DOHH2 (cell line): Measurements from ENCODE around the gene SLC38A3.

Source experiments
- H3F3A ChIP-seq: fragments of 200-600 bp; sonication (generic), shearing (Covaris generic); 2 replicates; pipeline ENCODE4 v1.6.0; 2016; ENCODE audit warnings: antibody characterized with exemption, mild to moderate bottlenecking; ENCODE audit not compliant: control insufficient read depth, insufficient read depth
- H3K27ac ChIP-seq: fragments of 200-600 bp; sonication (generic); 2 replicates; pipeline ENCODE4 v1.5.1; 2014; ENCODE audit warnings: low read depth, mild to moderate bottlenecking, low read length, moderate library complexity
- H3K27me3 ChIP-seq: fragments of 200-600 bp; sonication (generic); 2 replicates; pipeline ENCODE4 v1.6.1; 2014; ENCODE audit warnings: mild to moderate bottlenecking, low read length, mixed read lengths; ENCODE audit not compliant: control insufficient read depth
- H3K36me3 ChIP-seq: fragments of 200-600 bp; sonication (generic); 2 replicates; pipeline ENCODE4 v1.6.1; 2014; ENCODE audit warnings: mild to moderate bottlenecking, low read length, moderate library complexity, mixed read lengths; ENCODE audit not compliant: control insufficient read depth
- H3K4me1 ChIP-seq: fragments of 200-600 bp; sonication (generic); 2 replicates; pipeline ENCODE4 v1.6.1; 2014; ENCODE audit warnings: mild to moderate bottlenecking, low read length, mixed read lengths; ENCODE audit not compliant: control insufficient read depth
- H3K4me2 ChIP-seq: fragments of 200-600 bp; sonication (generic); 2 replicates; pipeline ENCODE4 v1.6.0; 2014; ENCODE audit warnings: mild to moderate bottlenecking, low read length, moderate library complexity
- H3K4me3 ChIP-seq: fragments of 200-600 bp; sonication (generic); 2 replicates; pipeline ENCODE4 v1.5.1; 2014; ENCODE audit warnings: mild to moderate bottlenecking, low read length, mixed read lengths
- H3K79me2 ChIP-seq: fragments of 200-600 bp; sonication (generic); 2 replicates; pipeline ENCODE4 v1.6.1; 2014; ENCODE audit warnings: mild to moderate bottlenecking, low read length, mixed read lengths; ENCODE audit not compliant: control insufficient read depth
- H3K9me2 ChIP-seq: fragments of 200-600 bp; sonication (generic); replicated peaks from 2 replicates; pipeline ENCODE4 v1.6.1; 2014; ENCODE audit warnings: mild to moderate bottlenecking, low read length, mixed read lengths; ENCODE audit not compliant: control insufficient read depth
- H3K9me3 ChIP-seq: fragments of 200-600 bp; sonication (generic); 2 replicates; pipeline ENCODE4 v1.6.1; 2014; ENCODE audit warnings: antibody characterized with exemption, low read length, mixed read lengths; ENCODE audit not compliant: control insufficient read depth, insufficient read depth
- H4K20me1 ChIP-seq: fragments of 200-600 bp; sonication (generic); 2 replicates; pipeline ENCODE4 v1.6.0; 2014; ENCODE audit warnings: low read depth, mild to moderate bottlenecking, antibody characterized with exemption, low read length, moderate library complexity; ENCODE audit not compliant: control insufficient read depth, insufficient read depth
- CTCF ChIP-seq: fragments of 200-600 bp; sonication (generic); IDR thresholded peaks from one replicate; pipeline ENCODE4 v1.5.1; 2014; ENCODE audit warnings: antibody characterized with exemption, mild to moderate bottlenecking, low read depth, low read length; ENCODE audit not compliant: poor library complexity, severe bottlenecking
- EZH2phosphoT487 ChIP-seq: fragments of 200-600 bp; sonication (generic); IDR thresholded peaks from 2 replicates; pipeline ENCODE4 v1.6.1; 2017; ENCODE audit warnings: borderline replicate concordance, mild to moderate bottlenecking, antibody characterized with exemption, low read length, moderate library complexity, mixed read lengths

Gene SLC38A3

DNA sequence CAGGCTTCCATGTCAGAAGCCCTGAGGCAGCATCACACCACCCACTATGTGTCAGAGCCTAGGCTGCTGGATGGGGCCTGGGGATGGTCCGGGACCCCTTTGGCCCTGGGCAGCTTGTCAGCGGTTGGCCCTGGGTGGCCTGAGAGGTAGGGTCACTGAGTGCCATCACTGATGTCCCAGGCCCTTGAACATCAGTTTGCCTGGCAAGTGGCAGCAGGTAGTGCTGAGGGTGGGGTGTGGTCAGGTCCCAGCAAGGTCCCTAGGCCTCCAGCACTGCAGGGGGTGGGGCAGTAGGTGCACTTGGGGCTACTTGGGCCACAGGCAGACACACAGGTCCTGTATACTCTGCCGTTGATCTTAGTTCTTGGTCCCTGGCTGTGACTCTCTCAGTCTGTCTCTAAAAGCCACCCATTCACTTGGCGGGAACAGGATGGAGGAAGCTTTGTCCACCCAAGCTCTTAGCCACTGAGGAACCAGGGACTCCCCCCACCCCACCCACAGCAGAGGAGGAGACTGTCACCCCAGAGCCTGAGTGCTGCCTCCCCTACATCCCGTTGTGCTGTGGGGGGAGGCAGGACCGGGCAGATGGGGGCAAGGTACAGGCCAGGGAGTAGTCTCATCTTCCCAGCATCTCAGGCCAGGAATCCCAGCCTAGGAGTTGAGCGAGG is 36.8 kb downstream of the SLC38A3 start:
- Histone ChIP-seq H3K36me3 (peaks cover 40% of the 10 kb centered on the region), H3K4me1 (peaks cover 73% of the 10 kb centered on the region), H3K27ac (peak overlapping the region; percentile 58), H3K9me3 (no peaks in the 10 kb centered on the region), H3K79me2 (peaks cover 92% of the 10 kb centered on the region), H3F3A (peaks cover 19% of the 10 kb centered on the region), H3K4me3 (peak overlapping the region; percentile 44), H3K9me2 (no peaks in the 10 kb centered on the region), H4K20me1 (peaks cover 14% of the 10 kb centered on the region; the same call in 1 of the 2 replicates), H3K4me2 (peak overlapping the region; percentile 60), H3K27me3 (no peaks in the 10 kb centered on the region)
- TF ChIP-seq CTCF (no peak), EZH2phosphoT487 (no peak)

DNA sequence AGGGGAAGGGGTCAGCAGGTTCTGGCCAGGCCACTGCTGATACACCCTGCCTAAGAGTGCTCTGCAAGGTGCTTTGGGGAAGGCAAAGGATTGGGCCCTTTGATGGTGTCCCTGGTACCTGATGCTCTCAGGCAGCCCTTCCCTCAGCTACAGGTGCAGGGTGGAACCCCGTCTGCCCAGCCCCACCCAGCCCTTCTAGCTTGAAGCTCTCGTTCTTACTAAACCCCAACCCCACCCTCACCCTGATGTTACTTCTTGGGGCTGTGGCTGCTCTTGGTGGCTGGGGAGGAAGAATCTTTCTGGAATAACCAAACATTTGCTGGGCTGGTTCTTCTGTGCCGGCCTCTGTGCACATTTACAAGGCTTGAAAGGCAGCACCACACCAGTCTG is 37.3 kb downstream of the SLC38A3 start:
- Histone ChIP-seq H3K4me1 (peaks cover 78% of the 10 kb centered on the region), H3F3A (peaks cover 19% of the 10 kb centered on the region), H4K20me1 (peaks cover 19% of the 10 kb centered on the region; the same call in 1 of the 2 replicates), H3K27me3 (no peaks in the 10 kb centered on the region), H3K36me3 (peaks cover 45% of the 10 kb centered on the region), H3K4me2 (peak overlapping the region; percentile 60), H3K9me3 (no peaks in the 10 kb centered on the region), H3K27ac (peak overlapping the region; percentile 58), H3K9me2 (no peaks in the 10 kb centered on the region), H3K79me2 (peaks cover 92% of the 10 kb centered on the region), H3K4me3 (peak overlapping the region; percentile 44)
- no peak for TF ChIP-seq EZH2phosphoT487
- no peak for TF ChIP-seq CTCF

GRCh38 chr3:50242851-50243542 is 37.9 kb downstream of the SLC38A3 start:
- Histone ChIP-seq H3K9me2 (no peaks in the 10 kb centered on the region), H4K20me1 (peaks cover 23% of the 10 kb centered on the region; the same call in 1 of the 2 replicates), H3K9me3 (no peaks in the 10 kb centered on the region), H3K4me3 (peak overlapping the region; percentile 44), H3F3A (peaks cover 19% of the 10 kb centered on the region), H3K36me3 (peaks cover 49% of the 10 kb centered on the region), H3K4me1 (peaks cover 81% of the 10 kb centered on the region), H3K4me2 (peak overlapping the region; percentile 60), H3K27me3 (no peaks in the 10 kb centered on the region), H3K27ac (peak overlapping the region; percentile 58), H3K79me2 (peaks cover 92% of the 10 kb centered on the region)
- TF ChIP-seq CTCF, result peak; percentile 24
- TF ChIP-seq EZH2phosphoT487, result no peak
